Measurements from ENCODE around the gene PHLDB2. TPM values are rescaled to one million over a fixed set of nuclear protein-coding genes. Genes with fewer than 3 reads are reported as not detected.

The PHLDB2 gene
- total RNA-seq, 2 donors from 2014 or later = 25.9 to 26.4 TPM

GRCh38 chr3:111932946-111933345 lies 73.9 kb downstream of the PHLDB2 start:
- no peak for TF ChIP-seq POLR2A (IDR thresholded peaks at IDR 0.05)
- no peak for TF ChIP-seq CTCF (IDR thresholded peaks at IDR 0.05)
- no peak for ATAC-seq
- Histone ChIP-seq H3K36me3 (replicated peaks in 1 of 2; ENCODE audit: insufficient read depth in 1 of 2, low read depth in 2 of 2) (no peaks in the 10 kb centered on the region), H3K27me3 (no peaks in the 10 kb centered on the region), H3K4me3 (no peak overlapping the region), H3K27ac (no peak overlapping the region), H3K9me3 (no peaks in the 10 kb centered on the region), H3K4me1 (peaks cover 6% of the 10 kb centered on the region)
- intact Hi-C loops (cut with DNase I) = no loop called here
- DNase-seq = no peak
- WGBS, 2 donors = 27 to 54% methylated on average over 3 of the region's 3 CpGs

- no peak for DNase-seq
- no peak for TF ChIP-seq POLR2A (IDR thresholded peaks at IDR 0.05)
- no peak for TF ChIP-seq CTCF (IDR thresholded peaks at IDR 0.05)
- intact Hi-C loops (cut with DNase I) = no loop called here
- no peak overlapping the region for H3K27ac ChIP-seq
- no peaks in the 10 kb centered on the region for H3K27me3 ChIP-seq
- H3K9me3 ChIP-seq = no peaks in the 10 kb centered on the region
- no peak for ATAC-seq
- H3K36me3 ChIP-seq (replicated peaks in 1 of 2; ENCODE audit: insufficient read depth in 1 of 2, low read depth in 2 of 2) = peaks cover 0 to 6% of the 10 kb centered on the region in 2 donors
- H3K4me3 ChIP-seq = no peak overlapping the region
- peaks cover 6% of the 10 kb centered on the region for H3K4me1 ChIP-seq
Measured at GRCh38 chr3:111936191-111936841, 77.3 kb downstream of the PHLDB2 start.

GRCh38 chr3:111936967-111937366 lies 77.9 kb downstream of the PHLDB2 start:
- Histone ChIP-seq H3K4me1 (peaks cover 6% of the 10 kb centered on the region), H3K27ac (no peak overlapping the region), H3K27me3 (no peaks in the 10 kb centered on the region), H3K9me3 (no peaks in the 10 kb centered on the region), H3K4me3 (no peak overlapping the region), H3K36me3 (replicated peaks in 1 of 2; ENCODE audit: insufficient read depth in 1 of 2, low read depth in 2 of 2) (peaks cover 0 to 6% of the 10 kb centered on the region in 2 donors)
- TF ChIP-seq POLR2A (IDR thresholded peaks at IDR 0.05) (no peak), CTCF (IDR thresholded peaks at IDR 0.05) (no peak)
- DNase-seq (no peak), ATAC-seq (no peak)
- 91 to 94% methylated on average over 1 of the region's 1 CpG for WGBS, 2 donors
- intact Hi-C loops (cut with DNase I) = no loop called here

- ATAC-seq (no peak), DNase-seq (no peak)
- H3K27me3 ChIP-seq = no peaks in the 10 kb centered on the region
- H3K36me3 ChIP-seq (replicated peaks in 1 of 2; ENCODE audit: insufficient read depth in 1 of 2, low read depth in 2 of 2) = peaks cover 0 to 6% of the 10 kb centered on the region in 2 donors
- intact Hi-C loops (cut with DNase I) = no loop called here
- H3K27ac ChIP-seq = no peak overlapping the region
- peaks cover 3% of the 10 kb centered on the region for H3K4me1 ChIP-seq
- H3K4me3 ChIP-seq = no peak overlapping the region
- no peak for TF ChIP-seq CTCF (IDR thresholded peaks at IDR 0.05)
- no peak for TF ChIP-seq POLR2A (IDR thresholded peaks at IDR 0.05)
- no peaks in the 10 kb centered on the region for H3K9me3 ChIP-seq
Measured at GRCh38 chr3:111937871-111938270, 78.8 kb downstream of the PHLDB2 start.

- ATAC-seq (no peak), DNase-seq (no peak)
- H3K27me3 ChIP-seq = no peaks in the 10 kb centered on the region
- TF ChIP-seq POLR2A (IDR thresholded peaks at IDR 0.05) (no peak), CTCF (IDR thresholded peaks at IDR 0.05) (no peak)
- H3K27ac ChIP-seq = no peak overlapping the region
- no peak overlapping the region for H3K4me3 ChIP-seq
- intact Hi-C loops (cut with DNase I) = no loop called here
- WGBS, 2 donors = 94 to 99% methylated on average over 2 of the region's 2 CpGs
- no peaks in the 10 kb centered on the region for H3K4me1 ChIP-seq
- no peaks in the 10 kb centered on the region for H3K9me3 ChIP-seq
- peaks cover 0 to 6% of the 10 kb centered on the region in 2 donors for H3K36me3 ChIP-seq (replicated peaks in 1 of 2; ENCODE audit: insufficient read depth in 1 of 2, low read depth in 2 of 2)
Measured at GRCh38 chr3:111939873-111940272, 80.8 kb downstream of the PHLDB2 start.

All from body of pancreas (tissue), 4 donors.